Renal cortical epithelial cell (primary cell): ENCODE measurements around the gene HS2ST1. TPM values are rescaled to one million over a fixed set of nuclear protein-coding genes. Genes with fewer than 3 reads are reported as not detected.

Source experiments
- DNase-seq: peaks from one replicate; pipeline ENCODE4 v3.0.0-alpha.2; 2011; ENCODE audit warnings: low read depth
- total RNA-seq: library from RNA; depleted of rRNA; stranded (reverse); fragments of >200 nt; gene quantifications from 2 replicates; pipeline ENCODE4 v1.2.3, GENCODE V29; 2014

Gene HS2ST1
- total RNA-seq, 1 donor from 2014 or later: 27.7 TPM

GRCh38 chr1:87137342-87137739 lies 222.9 kb downstream of the HS2ST1 start:
- DNase-seq: no peak

- peak; percentile 96 for DNase-seq
These were observed 226.6 kb downstream of the HS2ST1 start for GRCh38 chr1:87140831-87141540.

- DNase-seq: no peak
These were observed 227.1 kb downstream of the HS2ST1 start for GRCh38 chr1:87141556-87141955.

- no peak for DNase-seq
These were observed 229.1 kb downstream of the HS2ST1 start for GRCh38 chr1:87143413-87144135.

- no peak for DNase-seq
These were observed 230.0 kb downstream of the HS2ST1 start for GRCh38 chr1:87144316-87144895.

- no peak for DNase-seq
These were observed 230.5 kb downstream of the HS2ST1 start for GRCh38 chr1:87144981-87145380.

- DNase-seq: no peak
These were observed 232.1 kb downstream of the HS2ST1 start for GRCh38 chr1:87146538-87146937.

- no peak for DNase-seq
These were observed 232.6 kb downstream of the HS2ST1 start for GRCh38 chr1:87146986-87147385.

- no peak for DNase-seq
These were observed 233.4 kb downstream of the HS2ST1 start for GRCh38 chr1:87147851-87148250.

GRCh38 chr1:87148661-87149060 lies 234.2 kb downstream of the HS2ST1 start:
- no peak for DNase-seq

GRCh38 chr1:87149241-87150041 lies 235.0 kb downstream of the HS2ST1 start:
- DNase-seq: peak; percentile 83

- DNase-seq: peak; percentile 31
These were observed 235.7 kb downstream of the HS2ST1 start for GRCh38 chr1:87150143-87150542.

- peak; percentile 94 for DNase-seq
These were observed 237.3 kb downstream of the HS2ST1 start for GRCh38 chr1:87151500-87152421.

GRCh38 chr1:87154384-87154783 lies 239.9 kb downstream of the HS2ST1 start:
- DNase-seq: peak; percentile 62

- DNase-seq: peak; percentile 44
These were observed 240.7 kb downstream of the HS2ST1 start for GRCh38 chr1:87155170-87155569.

GRCh38 chr1:87155648-87156047 lies 241.2 kb downstream of the HS2ST1 start:
- no peak for DNase-seq

- no peak for DNase-seq
These were observed 241.7 kb downstream of the HS2ST1 start for GRCh38 chr1:87156124-87156523.

GRCh38 chr1:87159378-87159915 lies 245.0 kb downstream of the HS2ST1 start:
- DNase-seq: no peak
